Progenitor cell of endocrine pancreas (in vitro differentiated cells): Measurements from ENCODE around the gene IZUMO4. TPM values are rescaled to one million over a fixed set of nuclear protein-coding genes. Genes with fewer than 3 reads are reported as not detected.

Source experiments
- DNase-seq: peaks from one replicate; pipeline ENCODE4 v3.0.0; 2021; ENCODE audit warnings: low spot score; ENCODE audit not compliant: unreplicated experiment
- H3K27ac Mint-ChIP-seq: 2 replicates; pipeline ENCODE4 v1.8.0; 2021; ENCODE audit warnings: mild to moderate bottlenecking, moderate library complexity, mixed read lengths
- H3K27me3 Mint-ChIP-seq: 2 replicates; pipeline ENCODE4 v1.8.0; 2021; ENCODE audit warnings: mixed read lengths
- H3K36me3 Mint-ChIP-seq: 2 replicates; pipeline ENCODE4 v1.8.0; 2022; ENCODE audit warnings: mixed read lengths; ENCODE audit not compliant: insufficient read depth
- H3K4me1 Mint-ChIP-seq: 2 replicates; pipeline ENCODE4 v1.8.0; 2021; ENCODE audit warnings: low read depth, mixed read lengths
- H3K4me3 Mint-ChIP-seq: 2 replicates; pipeline ENCODE4 v1.8.0; 2021; ENCODE audit warnings: low read depth, mild to moderate bottlenecking, moderate library complexity, mixed read lengths
- H3K9me3 Mint-ChIP-seq: 2 replicates; pipeline ENCODE4 v1.8.0; 2021; ENCODE audit warnings: low read depth, mixed read lengths
- total RNA-seq: library from RNA; stranded (reverse); gene quantifications from 2 replicates; pipeline ENCODE4 v1.2.1, GENCODE V29; 2021
- TF ChIP-seq, protein P1 (sequence below): fragments of 200-600 bp; sonication (generic); IDR thresholded peaks from one replicate; pipeline ENCODE4 v1.5.0; 2021; ENCODE audit warnings: antibody characterized with exemption, mild to moderate bottlenecking; ENCODE audit not compliant: unreplicated experiment

The IZUMO4 gene
- total RNA-seq, 1 donor from 2014 or later = 16.5 TPM

DNA sequence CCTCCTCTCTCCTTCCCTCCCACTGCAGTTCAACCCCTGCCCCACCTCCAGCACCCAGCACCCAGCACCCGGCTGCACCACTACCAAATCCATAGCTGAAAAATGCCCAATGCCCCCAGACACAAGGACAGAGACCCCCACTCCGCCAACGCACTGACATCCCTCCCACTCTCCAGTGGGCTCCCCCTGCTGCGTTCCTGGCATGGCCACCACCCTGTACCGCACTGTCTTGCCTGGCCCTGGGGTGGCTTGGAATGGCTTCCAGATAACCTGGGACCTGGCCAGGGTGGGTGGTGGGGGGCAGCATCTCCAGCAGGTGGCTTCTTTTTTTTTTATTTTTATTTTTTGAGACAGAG lies 39.9 kb upstream of the IZUMO4 start:
- H3K4me3 Mint-ChIP-seq = no peak overlapping the region
- H3K36me3 Mint-ChIP-seq = no peaks in the 10 kb centered on the region
- no peaks in the 10 kb centered on the region for H3K27me3 Mint-ChIP-seq
- DNase-seq = no peak
- H3K4me1 Mint-ChIP-seq = peaks cover 17% of the 10 kb centered on the region
- TF ChIP-seq, protein P1, sequence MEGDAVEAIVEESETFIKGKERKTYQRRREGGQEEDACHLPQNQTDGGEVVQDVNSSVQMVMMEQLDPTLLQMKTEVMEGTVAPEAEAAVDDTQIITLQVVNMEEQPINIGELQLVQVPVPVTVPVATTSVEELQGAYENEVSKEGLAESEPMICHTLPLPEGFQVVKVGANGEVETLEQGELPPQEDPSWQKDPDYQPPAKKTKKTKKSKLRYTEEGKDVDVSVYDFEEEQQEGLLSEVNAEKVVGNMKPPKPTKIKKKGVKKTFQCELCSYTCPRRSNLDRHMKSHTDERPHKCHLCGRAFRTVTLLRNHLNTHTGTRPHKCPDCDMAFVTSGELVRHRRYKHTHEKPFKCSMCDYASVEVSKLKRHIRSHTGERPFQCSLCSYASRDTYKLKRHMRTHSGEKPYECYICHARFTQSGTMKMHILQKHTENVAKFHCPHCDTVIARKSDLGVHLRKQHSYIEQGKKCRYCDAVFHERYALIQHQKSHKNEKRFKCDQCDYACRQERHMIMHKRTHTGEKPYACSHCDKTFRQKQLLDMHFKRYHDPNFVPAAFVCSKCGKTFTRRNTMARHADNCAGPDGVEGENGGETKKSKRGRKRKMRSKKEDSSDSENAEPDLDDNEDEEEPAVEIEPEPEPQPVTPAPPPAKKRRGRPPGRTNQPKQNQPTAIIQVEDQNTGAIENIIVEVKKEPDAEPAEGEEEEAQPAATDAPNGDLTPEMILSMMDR = no peak
- no peak overlapping the region for H3K27ac Mint-ChIP-seq
- no peaks in the 10 kb centered on the region for H3K9me3 Mint-ChIP-seq

DNA sequence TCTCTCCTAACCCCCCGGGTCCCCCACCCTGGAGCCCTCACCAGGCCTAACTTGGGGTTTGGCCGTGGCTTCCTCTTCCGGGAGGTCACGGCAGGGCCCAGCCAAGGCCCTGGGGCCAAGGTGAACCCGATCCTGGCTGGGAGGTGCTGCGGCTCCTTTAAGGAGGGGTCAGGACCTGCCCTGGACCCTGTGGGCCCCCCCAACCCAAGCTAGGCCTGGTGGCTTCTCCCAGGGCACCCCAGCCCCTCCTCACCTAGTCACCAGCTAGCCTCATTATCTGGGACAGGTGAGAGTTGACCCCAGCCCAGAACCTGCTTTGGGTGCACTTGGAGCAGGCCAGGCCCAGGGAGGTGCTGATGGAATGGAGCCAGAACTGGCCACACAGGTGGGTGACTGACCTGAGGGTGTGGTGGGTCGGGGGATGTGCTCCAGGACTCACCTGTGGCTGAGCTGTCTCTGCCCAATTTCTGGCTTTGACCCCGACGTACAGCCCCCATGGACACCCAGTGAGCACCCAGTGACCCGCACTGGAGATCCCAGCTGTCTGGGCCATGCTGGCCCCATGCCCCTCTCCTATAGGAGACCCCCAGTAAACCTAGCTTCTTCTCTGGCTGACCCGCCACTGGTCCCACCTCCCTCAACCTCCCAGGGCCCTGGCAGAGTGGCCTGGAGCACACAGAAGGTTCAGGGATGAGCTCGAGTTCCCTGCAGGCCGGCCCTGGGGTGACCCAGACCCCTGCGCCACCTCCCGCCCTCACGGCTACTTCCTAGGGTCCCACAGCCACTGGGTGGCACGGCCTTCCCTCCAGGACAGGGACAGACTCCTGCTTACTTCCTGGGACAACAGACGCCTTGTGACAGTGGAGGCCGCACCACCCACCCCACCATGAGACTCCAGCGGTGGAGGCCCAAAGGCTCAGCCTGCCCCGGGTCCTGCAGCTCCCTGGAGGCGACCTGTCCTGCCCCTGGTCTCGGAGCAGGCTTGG lies 38.9 kb upstream of the IZUMO4 start:
- Mint-ChIP-seq H3K4me1 (peaks cover 25% of the 10 kb centered on the region), H3K27ac (no peak overlapping the region), H3K27me3 (no peaks in the 10 kb centered on the region), H3K36me3 (no peaks in the 10 kb centered on the region), H3K4me3 (no peak overlapping the region), H3K9me3 (no peaks in the 10 kb centered on the region)
- no peak for DNase-seq
- TF ChIP-seq, protein P1 = no peak

DNA sequence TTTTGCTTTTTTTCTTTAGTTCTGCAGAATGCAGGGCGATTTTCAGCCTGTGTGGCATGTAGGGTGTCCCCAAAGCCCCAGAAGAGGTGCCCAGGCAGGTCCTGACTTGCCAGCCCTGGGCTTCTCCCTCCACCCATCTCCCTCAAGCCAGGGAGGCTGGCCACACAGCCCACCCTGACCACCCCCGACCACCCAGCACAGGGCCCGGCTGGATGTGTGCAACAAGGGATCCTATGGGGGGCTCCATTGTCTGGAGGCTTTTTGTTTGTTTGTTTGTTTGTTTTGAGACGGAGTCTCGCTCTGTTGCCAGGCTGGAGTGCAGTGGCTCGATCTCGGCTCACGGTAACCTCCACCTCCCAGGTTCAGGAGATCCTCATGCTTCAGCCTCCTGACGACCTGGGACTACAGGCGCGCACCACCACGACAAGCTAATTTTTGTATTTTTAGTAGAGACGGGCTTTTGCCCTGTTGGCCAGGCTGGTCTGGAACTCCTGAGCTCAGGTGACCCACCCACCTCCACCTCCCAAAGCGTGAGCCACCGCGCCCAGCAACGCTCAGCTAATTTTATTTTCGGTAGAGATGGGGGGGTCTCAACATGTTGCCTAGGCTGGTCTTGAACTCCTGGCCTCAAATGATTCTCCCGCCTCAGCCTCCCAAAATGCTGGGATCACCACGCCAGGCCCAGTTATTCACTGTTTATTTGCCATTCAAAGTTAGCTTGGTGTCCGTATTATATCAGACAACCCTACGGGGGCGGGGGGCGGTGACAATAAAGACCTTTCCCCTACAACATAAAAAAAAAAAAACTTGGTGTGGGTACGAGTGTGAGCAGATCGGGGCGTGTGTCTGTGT lies 37.9 kb upstream of the IZUMO4 start:
- Mint-ChIP-seq H3K4me3 (no peak overlapping the region), H3K4me1 (peaks cover 25% of the 10 kb centered on the region), H3K36me3 (no peaks in the 10 kb centered on the region), H3K27me3 (no peaks in the 10 kb centered on the region), H3K27ac (peak overlapping the region; percentile 98), H3K9me3 (no peaks in the 10 kb centered on the region)
- TF ChIP-seq, protein P1 = no peak
- DNase-seq = no peak

DNA sequence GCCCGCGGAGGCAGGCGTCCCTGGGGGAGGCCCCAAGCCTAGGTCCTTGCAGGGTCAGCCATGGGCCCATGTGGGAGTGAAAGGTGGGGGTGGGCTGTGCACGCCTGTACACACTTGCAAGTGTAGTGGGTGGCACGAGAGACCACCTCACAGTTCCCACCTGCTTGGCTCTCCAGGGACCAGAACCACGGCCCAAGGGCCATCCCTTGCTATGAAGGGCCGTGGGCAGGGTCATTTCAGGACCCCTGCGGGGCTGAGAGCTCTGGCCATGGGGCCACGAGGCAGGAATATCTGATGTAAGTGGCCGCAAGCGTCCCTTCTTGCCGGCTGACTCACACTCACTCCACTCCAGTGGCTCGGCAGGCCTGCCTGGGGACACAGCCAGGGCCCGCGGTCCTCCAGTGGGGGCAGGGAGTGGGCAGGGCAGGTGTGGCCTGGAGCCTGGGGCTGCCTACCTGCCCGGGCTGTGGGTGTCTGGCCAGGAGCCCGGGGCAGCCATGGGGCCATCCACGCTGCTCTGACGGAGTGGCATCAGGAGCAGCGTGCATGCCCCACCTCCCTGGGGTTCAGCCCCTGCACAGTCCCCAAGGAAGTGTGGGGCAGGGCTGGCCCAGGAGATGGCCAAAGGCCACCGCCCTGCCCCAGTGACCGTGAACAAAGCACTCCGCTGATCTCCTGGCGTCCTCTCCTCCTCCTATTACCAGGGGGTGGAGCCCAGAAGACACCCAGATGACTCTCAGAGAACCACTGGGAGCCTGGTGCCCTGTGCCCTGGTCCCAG lies 37.1 kb upstream of the IZUMO4 start:
- Mint-ChIP-seq H3K4me1 (peaks cover 25% of the 10 kb centered on the region), H3K27ac (peak overlapping the region; percentile 98), H3K27me3 (no peaks in the 10 kb centered on the region), H3K4me3 (peak overlapping the region; percentile 84), H3K9me3 (no peaks in the 10 kb centered on the region), H3K36me3 (no peaks in the 10 kb centered on the region)
- TF ChIP-seq, protein P1 = no peak
- no peak for DNase-seq
